IMR-90 (cell line): ENCODE data around the gene CYTH1. TPM values are rescaled to one million over a fixed set of nuclear protein-coding genes. Genes with fewer than 3 reads are reported as not detected.

Experiments
- ATAC-seq: fragments of 200-7000 bp; cut with Tn5 transposase; 2 replicates; pipeline ENCODE4 v1.9.1; 2020; ENCODE audit warnings: low read depth, mild to moderate bottlenecking, moderate library complexity
- BruUV-seq: library from RNA; stranded (reverse); fragments of 400-500 nt; replicated peaks from 2 replicates; lab custom pipeline; 2021; lab: Mats Ljungman, UMichigan
- CTCF ChIA-PET: fragments of 300-600 bp; formaldehyde crosslinking; extraction: SDS; loops from one replicate; lab custom pipeline; 2021; ENCODE audit warnings: antibody characterized with exemption; lab: Yijun Ruan, JAX
- POLR2A ChIA-PET: fragments of 300-600 bp; sonication (Branson Sonifier 250); formaldehyde crosslinking; loops from one replicate; lab custom pipeline; 2022; ENCODE audit warnings: antibody characterized with exemption; ENCODE audit not compliant: unreplicated experiment; lab: Charles Lee
- DNase-seq: peaks from one replicate; pipeline ENCODE4 v3.0.0; 2013
- H2AFZ ChIP-seq: replicated peaks from 2 replicates; pipeline ENCODE3; 2013; ENCODE audit warnings: low read length, mild to moderate bottlenecking; ENCODE audit not compliant: poor library complexity
- H2AK5ac ChIP-seq: 2 replicates; pipeline ENCODE4 v1.6.1; 2013; ENCODE audit warnings: low read depth, low read length, inconsistent platforms
- H2AK9ac ChIP-seq: replicated peaks from 2 replicates; pipeline ENCODE3; 2013; ENCODE audit warnings: mild to moderate bottlenecking, low read depth, low read length, moderate library complexity; ENCODE audit not compliant: poor library complexity
- H2BK120ac ChIP-seq: 2 replicates; pipeline ENCODE4 v1.6.1; 2013; ENCODE audit warnings: low read depth, low read length, inconsistent platforms
- H2BK15ac ChIP-seq: 3 replicates; pipeline ENCODE4 v1.6.1; 2013; ENCODE audit warnings: low read depth, low read length, inconsistent platforms
- H2BK20ac ChIP-seq: 2 replicates; pipeline ENCODE4 v1.6.1; 2013; ENCODE audit warnings: low read depth, mild to moderate bottlenecking, inconsistent platforms, low read length, moderate library complexity
- H2BK5ac ChIP-seq: 2 replicates; pipeline ENCODE4 v1.6.1; 2013; ENCODE audit warnings: mild to moderate bottlenecking, low read depth, low read length, inconsistent platforms; ENCODE audit not compliant: poor library complexity, severe bottlenecking
- H3K14ac ChIP-seq: replicated peaks from 2 replicates; pipeline ENCODE4 v1.6.1; 2013; ENCODE audit warnings: low read depth, low read length, inconsistent platforms
- H3K18ac ChIP-seq: 2 replicates; pipeline ENCODE4 v1.6.1; 2013; ENCODE audit warnings: low read depth, low read length, control low read depth
- H3K23ac ChIP-seq: 2 replicates; pipeline ENCODE4 v1.6.1; 2013; ENCODE audit warnings: low read depth, low read length, inconsistent platforms
- H3K27ac ChIP-seq: 2 replicates; pipeline ENCODE4 v1.5.1; 2013; ENCODE audit warnings: mild to moderate bottlenecking, control low read depth, low read length; ENCODE audit not compliant: insufficient read depth
- H3K27me3 ChIP-seq: 2 replicates; pipeline ENCODE4 v1.6.1; 2013; ENCODE audit warnings: low read length; ENCODE audit not compliant: control insufficient read depth, insufficient read depth
- H3K36me3 ChIP-seq: 2 replicates; pipeline ENCODE4 v1.6.1; 2013; ENCODE audit warnings: low read length, mixed read lengths; ENCODE audit not compliant: control insufficient read depth, insufficient read depth
- H3K4ac ChIP-seq: 2 replicates; pipeline ENCODE4 v1.6.1; 2013; ENCODE audit warnings: low read depth, low read length, inconsistent platforms
- H3K4me1 ChIP-seq: 2 replicates; pipeline ENCODE4 v1.6.1; 2013; ENCODE audit warnings: low read length, mixed read lengths; ENCODE audit not compliant: control insufficient read depth, insufficient read depth
- H3K4me2 ChIP-seq: 2 replicates; pipeline ENCODE4 v1.6.1; 2013; ENCODE audit warnings: low read depth, mild to moderate bottlenecking, control low read depth, low read length, moderate library complexity
- H3K4me3 ChIP-seq: 2 replicates; pipeline ENCODE4 v1.5.1; 2013; ENCODE audit warnings: low read depth, mild to moderate bottlenecking, control low read depth, low read length, moderate library complexity; ENCODE audit not compliant: insufficient read depth
- H3K56ac ChIP-seq: 2 replicates; pipeline ENCODE4 v1.6.1; 2013; ENCODE audit warnings: low read length, inconsistent platforms; ENCODE audit not compliant: insufficient read depth; ENCODE audit errors: extremely low read depth
- H3K79me1 ChIP-seq, 2 experiments: 2 replicates each; pipeline ENCODE4 v1.6.1; 2013; ENCODE audit warnings: low read length in 2 of 2, inconsistent platforms in 1 of 2, low read depth in 1 of 2
- H3K9ac ChIP-seq: 2 replicates; pipeline ENCODE4 v1.6.1; 2013; ENCODE audit warnings: low read depth, low read length, control low read depth
- H3K9me1 ChIP-seq: 2 replicates; pipeline ENCODE4 v1.6.1; 2013; ENCODE audit warnings: low read length, inconsistent platforms; ENCODE audit not compliant: insufficient read depth
- H3K9me3 ChIP-seq: 2 replicates; pipeline ENCODE4 v1.6.1; 2013; ENCODE audit warnings: low read length; ENCODE audit not compliant: control insufficient read depth, insufficient read depth
- H4K20me1 ChIP-seq: 2 replicates; pipeline ENCODE4 v1.6.1; 2013; ENCODE audit warnings: low read length, inconsistent platforms; ENCODE audit not compliant: insufficient read depth
- H4K5ac ChIP-seq: 2 replicates; pipeline ENCODE4 v1.6.1; 2013; ENCODE audit warnings: mild to moderate bottlenecking, low read depth, low read length, control low read depth
- H4K8ac ChIP-seq, 2 experiments: 2 replicates each; pipeline ENCODE4 v1.6.1; 2013; ENCODE audit warnings: low read depth in 2 of 2, low read length in 2 of 2, control low read depth in 1 of 2, inconsistent platforms in 1 of 2
- H4K91ac ChIP-seq: 2 replicates; pipeline ENCODE4 v1.6.1; 2013; ENCODE audit warnings: low read depth, low read length, inconsistent platforms; ENCODE audit not compliant: insufficient read depth
- MAZ ChIP-seq: IDR thresholded peaks from 2 replicates; pipeline ENCODE4 v1.6.1; 2012; ENCODE audit warnings: low read depth, mild to moderate bottlenecking, low read length, improper control_type of control experiment, moderate library complexity, borderline replicate concordance
- POLR2A ChIP-seq: IDR thresholded peaks from 2 replicates; pipeline ENCODE4 v1.6.1; 2012; ENCODE audit warnings: mild to moderate bottlenecking, low read depth, low read length
- RAD21 ChIP-seq: IDR thresholded peaks from 2 replicates; pipeline ENCODE4 v1.6.1; 2012; ENCODE audit warnings: low read length, improper control_type of control experiment
- WGBS, 2 experiments: methylation state at CpG; one replicate each; pipeline versions ENCODE4 v1.1.5 to v1.1.7; 2013; ENCODE audit warnings: missing lambda C conversion rate in 2 of 2; ENCODE audit not compliant: insufficient read length in 1 of 2; ENCODE audit errors: extremely low coverage in 2 of 2; 5-methylcytosine and 5-hydroxymethylcytosine counted together
- dilution Hi-C: fragments of 300-500 bp; cut with HindIII; formaldehyde crosslinking; loops from one replicate; pipeline ENCODE4 v1.14.3; 2018; ENCODE audit warnings: low sequenced_read_pairs; ENCODE audit not compliant: unreplicated experiment
- in situ Hi-C: fragments of 300-500 bp; cut with MboI; formaldehyde crosslinking; loops from 3 replicates; pipeline ENCODE4 v1.14.3; 2019; ENCODE audit warnings: low sequenced_read_pairs, inconsistent platforms, mixed read lengths
- intact Hi-C: fragments of 100-400 bp; cut with micrococcal nuclease; formaldehyde crosslinking; loops from 2 replicates; pipeline ENCODE4 v1.10.0; 2022
- polyA plus RNA-seq, 3 experiments: library from polyadenylated mRNA; depleted of rRNA; stranded (reverse); fragments of >200 nt; gene quantifications; 2 replicates each; pipeline ENCODE4 v1.2.3, GENCODE V29; 2012; ENCODE audit warnings: low replicate concordance in 1 of 3
- total RNA-seq: library from RNA; depleted of rRNA; stranded (reverse); fragments of >200 nt; gene quantifications from 2 replicates; pipeline ENCODE4 v1.2.3, GENCODE V29; 2012

CYTH1 gene
- total and polyA plus RNA-seq, 2 of the 4 experiments (the other 2 are of a cell fraction), result 7.9 to 12.4 TPM

GRCh38 chr17:78668847-78669246, 113.2 kb downstream of the CYTH1 start:
- H3K79me1 ChIP-seq, result no peaks in the 10 kb centered on the region
- DNase-seq, result no peak
- no peak overlapping the region for H2BK15ac ChIP-seq
- peaks cover 4% of the 10 kb centered on the region; the same call in 1 of the 2 replicates for H3K4me1 ChIP-seq
- no peaks in the 10 kb centered on the region for H3K27me3 ChIP-seq
- WGBS, 2 experiments, result 79% methylated on average over 3 of the region's 4 CpGs; no CpG with 5 or more reads in 1 of the 2 experiments
- in situ Hi-C loops (no loop called here), intact Hi-C loops (no loop called here), dilution Hi-C loops (no loop called here)
- no peak overlapping the region for H3K4me3 ChIP-seq
- H3K27ac ChIP-seq, result no peak overlapping the region
- no peak overlapping the region for H2AK5ac ChIP-seq
- no peaks in the 10 kb centered on the region for H4K20me1 ChIP-seq
- no peak overlapping the region for H3K18ac ChIP-seq
- POLR2A ChIA-PET, result no interaction called here
- ATAC-seq, result no peak
- H3K9me3 ChIP-seq, result no peaks in the 10 kb centered on the region
- no peak overlapping the region for H4K8ac ChIP-seq
- no peak overlapping the region for H3K23ac ChIP-seq
- H2AK9ac ChIP-seq, result peak overlapping the region; percentile 33
- BruUV-seq, result no TSS peak
- no peak overlapping the region for H3K9ac ChIP-seq
- no peak overlapping the region for H3K4me2 ChIP-seq
- no peak overlapping the region for H4K5ac ChIP-seq
- H2BK5ac ChIP-seq, result no peak overlapping the region
- H3K4ac ChIP-seq, result no peak overlapping the region
- H2AFZ ChIP-seq, result no peak overlapping the region
- H2BK120ac ChIP-seq, result no peak overlapping the region
- peaks cover 2% of the 10 kb centered on the region; the same call in 1 of the 2 replicates for H3K36me3 ChIP-seq
- H4K91ac ChIP-seq, result no peak overlapping the region
- H2BK20ac ChIP-seq, result no peak overlapping the region
- no peak overlapping the region for H3K14ac ChIP-seq
- CTCF ChIA-PET, result no interaction called here
- no peak overlapping the region for H3K56ac ChIP-seq
- TF ChIP-seq MAZ (no peak), RAD21 (no peak), POLR2A (no peak)
- peaks cover 7% of the 10 kb centered on the region for H3K9me1 ChIP-seq
